ENCODE data around the gene TMEM163. TPM values are rescaled to one million over a fixed set of nuclear protein-coding genes. Genes with fewer than 3 reads are reported as not detected.

The TMEM163 gene
- total and polyA plus RNA-seq, 2 donors (not counting 3 experiments of a cell fraction or from before 2014, with no cell fraction given) = 1.0 to 2.8 TPM

DNA sequence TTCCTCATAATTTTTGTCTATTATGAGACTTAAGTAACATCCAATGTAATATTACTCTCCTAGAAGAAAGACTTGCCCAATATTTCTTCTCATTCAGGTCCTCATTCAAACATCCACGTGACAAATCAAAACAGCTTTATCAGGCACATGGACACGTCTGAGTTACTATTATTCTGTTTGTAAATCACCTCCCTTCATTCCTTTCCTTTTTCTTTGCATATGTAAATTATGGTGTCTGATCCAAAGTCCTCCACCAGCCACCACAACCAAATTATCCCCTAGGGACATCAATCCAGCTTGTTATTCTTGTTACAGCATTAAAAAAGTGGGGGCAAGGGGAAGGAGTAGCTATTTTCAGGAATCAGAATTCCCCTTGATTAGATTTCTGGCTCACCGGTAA lies 7.1 kb downstream of the TMEM163 start:
- H3K27ac ChIP-seq (ENCODE audit: insufficient read depth, low read depth, low read length) = no peak overlapping the region
- intact Hi-C loops (cut with micrococcal nuclease) (no loop called here), dilution Hi-C loops (cut with MboI; ENCODE audit: extremely low pct_ligation_motif_present, low sequenced_read_pairs) (no loop called here)
- POLR2A ChIA-PET = no interaction called here
- TF ChIP-seq FOS (IDR thresholded peaks at IDR 0.05; ENCODE audit: borderline replicate concordance, insufficient read depth, low read length) (no peak), GATA2 (IDR thresholded peaks at IDR 0.05; ENCODE audit: insufficient read depth, insufficient read length, low read depth, low read length) (no peak), POLR2AphosphoS5 (IDR thresholded peaks at IDR 0.05; ENCODE audit: insufficient read depth, low read depth, low read length) (no peak), JUN (IDR thresholded peaks at IDR 0.05; ENCODE audit: borderline replicate concordance, insufficient read depth, insufficient read length, low read depth) (no peak)
- TF ChIP-seq, protein P1, sequence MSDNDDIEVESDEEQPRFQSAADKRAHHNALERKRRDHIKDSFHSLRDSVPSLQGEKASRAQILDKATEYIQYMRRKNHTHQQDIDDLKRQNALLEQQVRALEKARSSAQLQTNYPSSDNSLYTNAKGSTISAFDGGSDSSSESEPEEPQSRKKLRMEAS (IDR thresholded peaks at IDR 0.05; ENCODE audit: insufficient read depth, insufficient read length) = no peak
- TF ChIP-seq, protein P2, sequence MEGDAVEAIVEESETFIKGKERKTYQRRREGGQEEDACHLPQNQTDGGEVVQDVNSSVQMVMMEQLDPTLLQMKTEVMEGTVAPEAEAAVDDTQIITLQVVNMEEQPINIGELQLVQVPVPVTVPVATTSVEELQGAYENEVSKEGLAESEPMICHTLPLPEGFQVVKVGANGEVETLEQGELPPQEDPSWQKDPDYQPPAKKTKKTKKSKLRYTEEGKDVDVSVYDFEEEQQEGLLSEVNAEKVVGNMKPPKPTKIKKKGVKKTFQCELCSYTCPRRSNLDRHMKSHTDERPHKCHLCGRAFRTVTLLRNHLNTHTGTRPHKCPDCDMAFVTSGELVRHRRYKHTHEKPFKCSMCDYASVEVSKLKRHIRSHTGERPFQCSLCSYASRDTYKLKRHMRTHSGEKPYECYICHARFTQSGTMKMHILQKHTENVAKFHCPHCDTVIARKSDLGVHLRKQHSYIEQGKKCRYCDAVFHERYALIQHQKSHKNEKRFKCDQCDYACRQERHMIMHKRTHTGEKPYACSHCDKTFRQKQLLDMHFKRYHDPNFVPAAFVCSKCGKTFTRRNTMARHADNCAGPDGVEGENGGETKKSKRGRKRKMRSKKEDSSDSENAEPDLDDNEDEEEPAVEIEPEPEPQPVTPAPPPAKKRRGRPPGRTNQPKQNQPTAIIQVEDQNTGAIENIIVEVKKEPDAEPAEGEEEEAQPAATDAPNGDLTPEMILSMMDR (IDR thresholded peaks at IDR 0.05; ENCODE audit: extremely low read depth in 1 of 2, insufficient read depth in 1 of 2, low read depth in 1 of 2, low read length in 2 of 2) = no peak
- H3K79me2 ChIP-seq (ENCODE audit: control insufficient read depth, insufficient read depth, low read length) = no peaks in the 10 kb centered on the region
- no peaks in the 10 kb centered on the region for H3K9me3 ChIP-seq (replicated peaks; ENCODE audit: control insufficient read depth, insufficient read depth, low read length)
- no peaks in the 10 kb centered on the region for H4K20me1 ChIP-seq (replicated peaks; ENCODE audit: control insufficient read depth, extremely low read depth, insufficient read depth, low read length)
- no peaks in the 10 kb centered on the region for H3K36me3 ChIP-seq (ENCODE audit: control insufficient read depth in 2 of 2, extremely low read depth in 1 of 2, insufficient read depth in 2 of 2, low read length in 2 of 2)
- H3K4me3 ChIP-seq (replicated peaks in 1 of 3; ENCODE audit: insufficient read depth in 1 of 3, low read depth in 1 of 3, low read length in 3 of 3) = no peak overlapping the region
- H3K9ac ChIP-seq (replicated peaks; ENCODE audit: extremely low read depth, insufficient read depth, low read length) = no peak overlapping the region
- no peaks in the 10 kb centered on the region for H3K9me1 ChIP-seq (replicated peaks; ENCODE audit: control insufficient read depth, extremely low read depth, insufficient read depth, low read length)
- DNase-seq (ENCODE audit: low read depth, low spot score) (no peak), FAIRE-seq (no peak)
- no peak overlapping the region for H2AFZ ChIP-seq (ENCODE audit: low read depth, low read length)
- no peak overlapping the region for H3K4me2 ChIP-seq (ENCODE audit: insufficient read depth, low read length)
- H3K4me1 ChIP-seq (ENCODE audit: control insufficient read depth, extremely low read depth, insufficient read depth, low read length) = peaks cover 16% of the 10 kb centered on the region
- CTCF ChIA-PET = interaction anchor here (0.7 to 2.8 kb wide), 5 partner anchors 9 to 592 kb away, joined by 3 to 12 read pairs (median 6); no protein-coding TSS in a partner anchor
- no TSS peak for BruUV-seq (replicated peaks)
- H3K27me3 ChIP-seq (ENCODE audit: control insufficient read depth in 2 of 2, insufficient read depth in 2 of 2, low read length in 2 of 2) = peaks cover 5 to 8% of the 10 kb centered on the region in 2 experiments
